GM12878 (cell line): ENCODE results near the gene EPOP. TPM values are rescaled to one million over a fixed set of nuclear protein-coding genes. Genes with fewer than 3 reads are reported as not detected.

ENCODE experiments used
- BCL3 ChIP-seq: IDR thresholded peaks from 2 replicates; pipeline ENCODE4 v1.6.1; 2011; ENCODE audit warnings: borderline replicate concordance, low read depth, mild to moderate bottlenecking, moderate library complexity, low read length; ENCODE audit not compliant: insufficient read depth, poor library complexity, severe bottlenecking
- BHLHE40 ChIP-seq, 2 experiments: fragments of 450-650 bp in 1 of 2; IDR thresholded peaks; 2 replicates each; pipeline ENCODE4 v1.6.1; 2011 to 2017; ENCODE audit warnings: low read depth in 2 of 2, borderline replicate concordance in 1 of 2, improper control_type of control experiment in 1 of 2, low read length in 1 of 2, mild to moderate bottlenecking in 1 of 2
- BRCA1 ChIP-seq: IDR thresholded peaks from 2 replicates; pipeline ENCODE4 v1.6.1; 2011; ENCODE audit warnings: low read depth, low read length, improper control_type of control experiment
- CHD4 ChIP-seq: fragments of 200-600 bp; sonication (generic); IDR thresholded peaks from 2 replicates; pipeline ENCODE4 v1.6.1; 2016; ENCODE audit warnings: mild to moderate bottlenecking
- EED ChIP-seq: sonication (generic); IDR thresholded peaks from 2 replicates; pipeline ENCODE4 v1.6.1; 2016; ENCODE audit warnings: antibody characterized with exemption, low read depth
- ESRRA ChIP-seq: IDR thresholded peaks from 2 replicates; pipeline ENCODE4 v1.6.1; 2012; ENCODE audit warnings: mild to moderate bottlenecking, low read length, improper control_type of control experiment
- MYC ChIP-seq: IDR thresholded peaks from 2 replicates; pipeline ENCODE4 v1.6.1; 2011; ENCODE audit warnings: mild to moderate bottlenecking, low read length, moderate library complexity, inconsistent platforms; ENCODE audit not compliant: insufficient read depth, insufficient replicate concordance, insufficient read length, severe bottlenecking
- NR2C1 ChIP-seq: fragments of 450-650 bp; IDR thresholded peaks from 2 replicates; pipeline ENCODE4 v1.6.1; 2017; ENCODE audit warnings: antibody characterized with exemption, mild to moderate bottlenecking, moderate library complexity
- RCOR1 ChIP-seq: conservative IDR thresholded peaks from 2 replicates; pipeline ENCODE4 v1.6.1; 2012; ENCODE audit warnings: low read depth, low read length, improper control_type of control experiment
- SMAD1 ChIP-seq: fragments of 450-650 bp; IDR thresholded peaks from 2 replicates; pipeline ENCODE4 v1.6.1; 2018; ENCODE audit warnings: mild to moderate bottlenecking, low read depth; ENCODE audit not compliant: partially characterized antibody
- SRF ChIP-seq, 2 experiments: IDR thresholded peaks; 2 replicates each; pipeline ENCODE4 v1.6.1; 2011; ENCODE audit warnings: low read depth in 2 of 2, low read length in 2 of 2, mild to moderate bottlenecking in 1 of 2, moderate library complexity in 1 of 2
- TBL1XR1 ChIP-seq: IDR thresholded peaks from 2 replicates; pipeline ENCODE4 v1.6.1; 2012; ENCODE audit warnings: low read depth, low read length, improper control_type of control experiment
- ZNF622 ChIP-seq: fragments of 450-650 bp; IDR thresholded peaks from 2 replicates; pipeline ENCODE4 v1.6.1; 2017; ENCODE audit warnings: mild to moderate bottlenecking, inconsistent platforms
- polyA plus RNA-seq, 11 experiments: library from polyadenylated mRNA; depleted of rRNA in 4 of 11; unstranded in 6 of 11; stranded (reverse) in 5 of 11; fragments of >200 nt; fragmentation: Nextera tagmentation in 4 of 11; fragmentation: Illumina TruSeq in 1 of 11; extraction: Ambion mirVana in 4 of 11; extraction: Trizol in 1 of 11; gene quantifications; 1 replicate in 1 of 11; 2 replicates in 10 of 11; pipeline versions ENCODE4 v1.2.1 to v1.2.3, GENCODE V29; 2011 to 2016; ENCODE audit warnings: inconsistent platforms in 2 of 11, missing spikeins in 2 of 11, low read depth in 1 of 11
- total RNA-seq, 4 experiments: library from RNA; depleted of rRNA in 3 of 4; stranded (reverse); fragments of >200 nt in 3 of 4; fragmentation: Illumina TruSeq in 1 of 4; extraction: Trizol in 1 of 4; gene quantifications; 2 replicates each; pipeline versions ENCODE4 v1.2.1 to v1.2.3, GENCODE V29; 2013 to 2021

The EPOP gene
- total and polyA plus RNA-seq, 10 of the 15 experiments (the other 5 are each of a cell fraction or from before 2014, with no cell fraction given) = 0.53 to 9.0 (median 3.7) TPM

DNA sequence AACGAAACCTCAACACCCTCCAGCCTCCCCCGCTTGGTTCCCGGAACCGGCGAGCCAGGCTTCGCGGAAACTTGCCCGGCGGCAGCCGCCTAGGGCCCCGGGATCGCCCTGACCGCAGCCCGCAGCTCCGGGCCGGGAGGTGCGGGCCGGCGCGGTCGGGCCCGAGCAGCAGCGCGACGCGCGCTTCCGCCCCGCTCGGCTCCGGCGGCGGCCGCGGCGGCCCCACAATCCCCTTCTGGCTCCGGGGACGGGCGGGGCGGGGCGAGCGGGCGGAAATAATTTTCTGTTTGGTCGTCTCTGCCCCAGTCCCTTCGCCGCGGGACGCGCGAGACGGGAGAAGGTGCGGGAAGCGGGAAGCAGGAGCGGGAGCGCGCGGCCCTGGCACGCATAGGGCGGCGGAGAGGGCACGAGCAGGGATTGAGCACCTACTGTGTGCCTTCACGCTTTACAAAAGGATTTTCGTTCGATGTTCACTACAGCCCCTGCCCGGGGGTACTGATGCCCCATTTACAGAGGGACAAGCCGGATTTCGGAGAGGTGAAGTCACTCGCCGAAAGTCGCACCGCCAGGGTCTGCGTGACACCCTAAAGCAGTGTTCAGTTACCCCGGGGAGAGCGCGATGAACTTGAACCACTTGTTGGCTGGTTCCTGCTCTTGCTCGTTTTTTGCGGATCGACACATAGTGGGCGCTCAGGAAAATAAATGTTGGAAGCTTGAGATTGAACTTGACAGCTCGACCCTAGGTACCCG lies 27.6 kb upstream of the EPOP start (continued):
- TF ChIP-seq BHLHE40 (IDR thresholded peaks at IDR 0.05; ENCODE audit: borderline replicate concordance in 1 of 2, low read depth in 2 of 2, low read length in 1 of 2) (peak; percentile 22 to 78; a peak in 2 of 4 replicates), ZNF622 (no peak), SRF (IDR thresholded peaks at IDR 0.05; ENCODE audit: low read depth in 2 of 2, low read length in 2 of 2) (0 out of 4 replicates have a peak, but pooled peaks of 1 of the 2 experiments have one; percentile 29), ESRRA (no peak), TBL1XR1 (peak; percentile 27; the same call in 1 of the 2 replicates), NR2C1 (peak; percentile 91), SMAD1 (no peak), EED (peak; percentile 86), CHD4 (no peak), MYC (peak; percentile 42), BRCA1 (peak; percentile 58; the same call in 1 of the 2 replicates), RCOR1 (peak; percentile 41; the same call in 1 of the 2 replicates), BCL3 (peak; percentile 46)
- TF ChIP-seq, all 136 proteins: peak for 41
